ENCODE results near the gene ARHGAP26. TPM values are rescaled to one million over a fixed set of nuclear protein-coding genes. Genes with fewer than 3 reads are reported as not detected.

The ARHGAP26 gene
- total and polyA plus RNA-seq, 2 donors: 15.1 to 16.2 TPM

GRCh38 chr5:143053780-143054179 is 283.6 kb downstream of the ARHGAP26 start:
- peak overlapping the region in 1 of 2 donors; percentile 55 for H3K27ac ChIP-seq (ENCODE audit: low read depth in 1 of 2, low read length in 1 of 2)
- peaks cover 5 to 9% of the 10 kb centered on the region in 2 donors for H3K36me3 ChIP-seq (ENCODE audit: control insufficient read depth in 2 of 2, insufficient read depth in 2 of 2, low read length in 1 of 2)
- DNase-seq (ENCODE audit: low read depth in 6 of 9, low spot score in 9 of 9): no peak
- WGBS: 92% methylated on average over 8 of the region's 8 CpGs
- no peaks in the 10 kb centered on the region for H3K9me3 ChIP-seq (ENCODE audit: control insufficient read depth in 2 of 2, insufficient read depth in 1 of 2, low read length in 1 of 2)
- no peak overlapping the region for H3K4me3 ChIP-seq (ENCODE audit: low read length in 2 of 2)
- peaks cover 0 to 4% of the 10 kb centered on the region in 2 donors for H3K4me1 ChIP-seq (ENCODE audit: control insufficient read depth in 2 of 2, insufficient read depth in 2 of 2, low read length in 2 of 2)
- H3K27me3 ChIP-seq (ENCODE audit: control insufficient read depth in 2 of 2, insufficient read depth in 1 of 2, low read length in 1 of 2): no peaks in the 10 kb centered on the region

- no peaks in the 10 kb centered on the region for H3K9me3 ChIP-seq (ENCODE audit: control insufficient read depth in 2 of 2, insufficient read depth in 1 of 2, low read length in 1 of 2)
- H3K27ac ChIP-seq (ENCODE audit: low read depth in 1 of 2, low read length in 1 of 2): peak overlapping the region; percentile 39 to 55
- DNase-seq (ENCODE audit: low read depth in 6 of 9, low spot score in 9 of 9): peak in 2 of 9 donors; percentile 13 to 38
- no peaks in the 10 kb centered on the region for H3K27me3 ChIP-seq (ENCODE audit: control insufficient read depth in 2 of 2, insufficient read depth in 1 of 2, low read length in 1 of 2)
- H3K4me1 ChIP-seq (ENCODE audit: control insufficient read depth in 2 of 2, insufficient read depth in 2 of 2, low read length in 2 of 2): peaks cover 0 to 4% of the 10 kb centered on the region in 2 donors
- H3K4me3 ChIP-seq (ENCODE audit: low read length in 2 of 2): no peak overlapping the region
- WGBS: 78% methylated on average over 5 of the region's 5 CpGs
- H3K36me3 ChIP-seq (ENCODE audit: control insufficient read depth in 2 of 2, insufficient read depth in 2 of 2, low read length in 1 of 2): peaks cover 7 to 12% of the 10 kb centered on the region in 2 donors
Observed at GRCh38 chr5:143054480-143054941, 284.3 kb downstream of the ARHGAP26 start.

GRCh38 chr5:143055596-143056338 is 285.6 kb downstream of the ARHGAP26 start:
- Histone ChIP-seq H3K27ac (ENCODE audit: low read depth in 1 of 2, low read length in 1 of 2) (no peak overlapping the region), H3K4me1 (ENCODE audit: control insufficient read depth in 2 of 2, insufficient read depth in 2 of 2, low read length in 2 of 2) (peaks cover 0 to 4% of the 10 kb centered on the region in 2 donors), H3K9me3 (ENCODE audit: control insufficient read depth in 2 of 2, insufficient read depth in 1 of 2, low read length in 1 of 2) (no peaks in the 10 kb centered on the region), H3K27me3 (ENCODE audit: control insufficient read depth in 2 of 2, insufficient read depth in 1 of 2, low read length in 1 of 2) (no peaks in the 10 kb centered on the region), H3K4me3 (ENCODE audit: low read length in 2 of 2) (no peak overlapping the region), H3K36me3 (ENCODE audit: control insufficient read depth in 2 of 2, insufficient read depth in 2 of 2, low read length in 1 of 2) (peaks cover 7 to 12% of the 10 kb centered on the region in 2 donors)
- WGBS: 86% methylated on average over 5 of the region's 5 CpGs
- DNase-seq (ENCODE audit: low read depth in 6 of 9, low spot score in 9 of 9): no peak

GRCh38 chr5:143056339-143056704 is 286.1 kb downstream of the ARHGAP26 start:
- Histone ChIP-seq H3K9me3 (ENCODE audit: control insufficient read depth in 2 of 2, insufficient read depth in 1 of 2, low read length in 1 of 2) (no peaks in the 10 kb centered on the region), H3K27ac (ENCODE audit: low read depth in 1 of 2, low read length in 1 of 2) (no peak overlapping the region), H3K36me3 (ENCODE audit: control insufficient read depth in 2 of 2, insufficient read depth in 2 of 2, low read length in 1 of 2) (peaks cover 7 to 12% of the 10 kb centered on the region in 2 donors), H3K27me3 (ENCODE audit: control insufficient read depth in 2 of 2, insufficient read depth in 1 of 2, low read length in 1 of 2) (no peaks in the 10 kb centered on the region), H3K4me1 (ENCODE audit: control insufficient read depth in 2 of 2, insufficient read depth in 2 of 2, low read length in 2 of 2) (peaks cover 0 to 4% of the 10 kb centered on the region in 2 donors), H3K4me3 (ENCODE audit: low read length in 2 of 2) (no peak overlapping the region)
- no peak for DNase-seq (ENCODE audit: low read depth in 6 of 9, low spot score in 9 of 9)

- no peak for DNase-seq (ENCODE audit: low read depth in 6 of 9, low spot score in 9 of 9)
- peaks cover 7 to 12% of the 10 kb centered on the region in 2 donors for H3K36me3 ChIP-seq (ENCODE audit: control insufficient read depth in 2 of 2, insufficient read depth in 2 of 2, low read length in 1 of 2)
- H3K9me3 ChIP-seq (ENCODE audit: control insufficient read depth in 2 of 2, insufficient read depth in 1 of 2, low read length in 1 of 2): no peaks in the 10 kb centered on the region
- H3K27me3 ChIP-seq (ENCODE audit: control insufficient read depth in 2 of 2, insufficient read depth in 1 of 2, low read length in 1 of 2): no peaks in the 10 kb centered on the region
- no peak overlapping the region for H3K4me3 ChIP-seq (ENCODE audit: low read length in 2 of 2)
- H3K27ac ChIP-seq (ENCODE audit: low read depth in 1 of 2, low read length in 1 of 2): no peak overlapping the region
- peaks cover 0 to under 1% of the 10 kb centered on the region in 2 donors for H3K4me1 ChIP-seq (ENCODE audit: control insufficient read depth in 2 of 2, insufficient read depth in 2 of 2, low read length in 2 of 2)
- 97% methylated on average over 2 of the region's 2 CpGs for WGBS
Observed at GRCh38 chr5:143056792-143057579, 286.8 kb downstream of the ARHGAP26 start.

GRCh38 chr5:143057580-143057999 is 287.4 kb downstream of the ARHGAP26 start:
- Histone ChIP-seq H3K9me3 (ENCODE audit: control insufficient read depth in 2 of 2, insufficient read depth in 1 of 2, low read length in 1 of 2) (no peaks in the 10 kb centered on the region), H3K4me1 (ENCODE audit: control insufficient read depth in 2 of 2, insufficient read depth in 2 of 2, low read length in 2 of 2) (no peaks in the 10 kb centered on the region), H3K27me3 (ENCODE audit: control insufficient read depth in 2 of 2, insufficient read depth in 1 of 2, low read length in 1 of 2) (no peaks in the 10 kb centered on the region), H3K36me3 (ENCODE audit: control insufficient read depth in 2 of 2, insufficient read depth in 2 of 2, low read length in 1 of 2) (peaks cover 7 to 12% of the 10 kb centered on the region in 2 donors), H3K4me3 (ENCODE audit: low read length in 2 of 2) (no peak overlapping the region), H3K27ac (ENCODE audit: low read depth in 1 of 2, low read length in 1 of 2) (no peak overlapping the region)
- WGBS: 96% methylated on average over 3 of the region's 3 CpGs
- no peak for DNase-seq (ENCODE audit: low read depth in 6 of 9, low spot score in 9 of 9)

- 100% methylated on average over 1 of the region's 1 CpG for WGBS
- no peaks in the 10 kb centered on the region for H3K27me3 ChIP-seq (ENCODE audit: control insufficient read depth in 2 of 2, insufficient read depth in 1 of 2, low read length in 1 of 2)
- DNase-seq (ENCODE audit: low read depth in 6 of 9, low spot score in 9 of 9): no peak
- H3K36me3 ChIP-seq (ENCODE audit: control insufficient read depth in 2 of 2, insufficient read depth in 2 of 2, low read length in 1 of 2): peaks cover 7 to 12% of the 10 kb centered on the region in 2 donors
- H3K4me3 ChIP-seq (ENCODE audit: low read length in 2 of 2): no peak overlapping the region
- no peak overlapping the region for H3K27ac ChIP-seq (ENCODE audit: low read depth in 1 of 2, low read length in 1 of 2)
- peaks cover 3 to 14% of the 10 kb centered on the region in 2 donors for H3K4me1 ChIP-seq (ENCODE audit: control insufficient read depth in 2 of 2, insufficient read depth in 2 of 2, low read length in 2 of 2)
- no peaks in the 10 kb centered on the region for H3K9me3 ChIP-seq (ENCODE audit: control insufficient read depth in 2 of 2, insufficient read depth in 1 of 2, low read length in 1 of 2)
Observed at GRCh38 chr5:143059355-143059754, 289.2 kb downstream of the ARHGAP26 start.

- no peak overlapping the region for H3K4me3 ChIP-seq (ENCODE audit: low read length in 2 of 2)
- no peaks in the 10 kb centered on the region for H3K9me3 ChIP-seq (ENCODE audit: control insufficient read depth in 2 of 2, insufficient read depth in 1 of 2, low read length in 1 of 2)
- no peaks in the 10 kb centered on the region for H3K27me3 ChIP-seq (ENCODE audit: control insufficient read depth in 2 of 2, insufficient read depth in 1 of 2, low read length in 1 of 2)
- DNase-seq (ENCODE audit: low read depth in 6 of 9, low spot score in 9 of 9): no peak
- 94% methylated on average over 3 of the region's 3 CpGs for WGBS
- peaks cover 3 to 16% of the 10 kb centered on the region in 2 donors for H3K4me1 ChIP-seq (ENCODE audit: control insufficient read depth in 2 of 2, insufficient read depth in 2 of 2, low read length in 2 of 2)
- H3K27ac ChIP-seq (ENCODE audit: low read depth in 1 of 2, low read length in 1 of 2): peak overlapping the region in 1 of 2 donors; percentile 34
- H3K36me3 ChIP-seq (ENCODE audit: control insufficient read depth in 2 of 2, insufficient read depth in 2 of 2, low read length in 1 of 2): peaks cover 7 to 12% of the 10 kb centered on the region in 2 donors
Observed at GRCh38 chr5:143059976-143060765, 290.0 kb downstream of the ARHGAP26 start.
